Activated CD8-positive, alpha-beta T cell treated with anti-CD3 and anti-CD28 coated beads, Interleukin-2, amount 10 ng/mL, durations not matched to agents 7 days and 5 days (primary cell): ENCODE data around the gene AKR7A2. TPM values are rescaled to one million over a fixed set of nuclear protein-coding genes. Genes with fewer than 3 reads are reported as not detected.

ENCODE experiments used
- ATAC-seq: fragments of 150-1000 bp; cut with Tn5 transposase; one replicate; pipeline ENCODE4 v1.10.0; 2021; ENCODE audit warnings: moderate library complexity
- CTCF ChIA-PET: fragments of 350-600 bp; sonication (Branson Sonifier 250); formaldehyde crosslinking; loops from one replicate; lab custom pipeline; 2021; ENCODE audit warnings: antibody characterized with exemption; lab: Charles Lee
- POLR2A ChIA-PET: fragments of 350-600 bp; sonication (Branson Sonifier 250); formaldehyde crosslinking; loops from one replicate; lab custom pipeline; 2021; ENCODE audit warnings: antibody characterized with exemption; lab: Charles Lee
- DNase-seq: peaks from one replicate; pipeline ENCODE4 v3.0.0-alpha.2; 2020
- H3K27ac Mint-ChIP-seq: one replicate; pipeline ENCODE4 v1.8.0; 2021; ENCODE audit warnings: mild to moderate bottlenecking, mixed read lengths
- H3K27me3 Mint-ChIP-seq: one replicate; pipeline ENCODE4 v1.8.0; 2021; ENCODE audit warnings: low read depth, mixed read lengths
- H3K36me3 Mint-ChIP-seq: one replicate; pipeline ENCODE4 v1.8.0; 2021; ENCODE audit warnings: low read depth, mixed read lengths
- H3K4me1 Mint-ChIP-seq: one replicate; pipeline ENCODE4 v1.8.0; 2021; ENCODE audit warnings: low read depth, mixed read lengths
- H3K4me3 Mint-ChIP-seq: one replicate; pipeline ENCODE4 v1.8.0; 2021; ENCODE audit warnings: mild to moderate bottlenecking, mixed read lengths
- H3K9me3 Mint-ChIP-seq: one replicate; pipeline ENCODE4 v1.8.0; 2022; ENCODE audit warnings: mixed read lengths; ENCODE audit not compliant: insufficient read depth
- total RNA-seq, 2 experiments: library from RNA; stranded (reverse); gene quantifications; one replicate each; pipeline ENCODE4 v1.2.3, GENCODE V29; 2021

The AKR7A2 gene
- total RNA-seq, 2 experiments from 2014 or later, result 46.3 to 50.6 TPM

GRCh38 chr1:19331262-19331878 lies 19.4 kb upstream of the AKR7A2 start:
- DNase-seq, result no peak
- POLR2A ChIA-PET, result interaction anchor here (1.2 to 1.3 kb wide), 2 partner anchors 17 kb away, joined by 3 read pairs; no protein-coding TSS in a partner anchor
- Mint-ChIP-seq H3K9me3 (no peaks in the 10 kb centered on the region), H3K4me1 (no peaks in the 10 kb centered on the region), H3K36me3 (no peaks in the 10 kb centered on the region), H3K27me3 (no peaks in the 10 kb centered on the region), H3K27ac (no peak overlapping the region), H3K4me3 (no peak overlapping the region)
- CTCF ChIA-PET, result no interaction called here
- no peak for ATAC-seq

- POLR2A ChIA-PET, result interaction anchor here (1.3 kb wide), 1 partner anchor 18 kb away, joined by 3 read pairs; no protein-coding TSS in a partner anchor
These were observed 18.6 kb upstream of the AKR7A2 start for GRCh38 chr1:19330449-19331135.

GRCh38 chr1:19329611-19330010 lies 17.7 kb upstream of the AKR7A2 start:
- DNase-seq (no peak), ATAC-seq (no peak)
- Mint-ChIP-seq H3K4me3 (no peak overlapping the region), H3K9me3 (no peaks in the 10 kb centered on the region), H3K4me1 (no peaks in the 10 kb centered on the region), H3K36me3 (no peaks in the 10 kb centered on the region), H3K27me3 (no peaks in the 10 kb centered on the region), H3K27ac (peak overlapping the region; percentile 32)
- POLR2A ChIA-PET, result no interaction called here
- CTCF ChIA-PET, result interaction anchor here (0.6 to 1.4 kb wide), 2 partner anchors 16 to 61 kb away, joined by 3 read pairs; no protein-coding TSS in a partner anchor

More at GRCh38 chr1:19330449-19331135, 18.6 kb upstream of the AKR7A2 start:
- Mint-ChIP-seq H3K9me3 (no peaks in the 10 kb centered on the region), H3K36me3 (no peaks in the 10 kb centered on the region), H3K27ac (no peak overlapping the region), H3K27me3 (no peaks in the 10 kb centered on the region), H3K4me1 (no peaks in the 10 kb centered on the region), H3K4me3 (no peak overlapping the region)
- no peak for DNase-seq
- ATAC-seq, result no peak
- CTCF ChIA-PET, result interaction anchor here (0.6 to 1.4 kb wide), 2 partner anchors 17 to 60 kb away, joined by 3 read pairs; no protein-coding TSS in a partner anchor

- ChIA-PET POLR2A (no interaction called here), CTCF (interaction anchor here (1.4 kb wide), 1 partner anchor 16 kb away, joined by 3 read pairs; no protein-coding TSS in a partner anchor)
- Mint-ChIP-seq H3K4me1 (no peaks in the 10 kb centered on the region), H3K27ac (no peak overlapping the region), H3K27me3 (no peaks in the 10 kb centered on the region), H3K9me3 (no peaks in the 10 kb centered on the region), H3K4me3 (no peak overlapping the region), H3K36me3 (no peaks in the 10 kb centered on the region)
- no peak for ATAC-seq
- DNase-seq, result no peak
These were observed 17.2 kb upstream of the AKR7A2 start for GRCh38 chr1:19329188-19329587.

GRCh38 chr1:19328486-19328885 lies 16.5 kb upstream of the AKR7A2 start:
- H3K4me3 Mint-ChIP-seq, result no peak overlapping the region
- ChIA-PET CTCF (no interaction called here), POLR2A (no interaction called here)
- no peaks in the 10 kb centered on the region for H3K9me3 Mint-ChIP-seq
- no peak for DNase-seq
- ATAC-seq, result no peak
- H3K4me1 Mint-ChIP-seq, result no peaks in the 10 kb centered on the region
- H3K36me3 Mint-ChIP-seq, result no peaks in the 10 kb centered on the region
- no peak overlapping the region for H3K27ac Mint-ChIP-seq
- no peaks in the 10 kb centered on the region for H3K27me3 Mint-ChIP-seq

- H3K9me3 Mint-ChIP-seq, result no peaks in the 10 kb centered on the region
- POLR2A ChIA-PET, result no interaction called here
- CTCF ChIA-PET, result no interaction called here
- H3K36me3 Mint-ChIP-seq, result no peaks in the 10 kb centered on the region
- H3K27ac Mint-ChIP-seq, result no peak overlapping the region
- H3K27me3 Mint-ChIP-seq, result no peaks in the 10 kb centered on the region
- H3K4me3 Mint-ChIP-seq, result no peak overlapping the region
- DNase-seq (no peak), ATAC-seq (no peak)
- H3K4me1 Mint-ChIP-seq, result no peaks in the 10 kb centered on the region
These were observed 15.8 kb upstream of the AKR7A2 start for GRCh38 chr1:19327736-19328135.

GRCh38 chr1:19327301-19327700 lies 15.4 kb upstream of the AKR7A2 start:
- Mint-ChIP-seq H3K27ac (no peak overlapping the region), H3K9me3 (no peaks in the 10 kb centered on the region), H3K4me3 (no peak overlapping the region), H3K36me3 (no peaks in the 10 kb centered on the region), H3K27me3 (no peaks in the 10 kb centered on the region), H3K4me1 (no peaks in the 10 kb centered on the region)
- no peak for DNase-seq
- no peak for ATAC-seq
- ChIA-PET POLR2A (no interaction called here), CTCF (no interaction called here)

- no peaks in the 10 kb centered on the region for H3K27me3 Mint-ChIP-seq
- ATAC-seq (no peak), DNase-seq (no peak)
- no peaks in the 10 kb centered on the region for H3K9me3 Mint-ChIP-seq
- no peaks in the 10 kb centered on the region for H3K36me3 Mint-ChIP-seq
- H3K27ac Mint-ChIP-seq, result no peak overlapping the region
- ChIA-PET CTCF (no interaction called here), POLR2A (no interaction called here)
- H3K4me1 Mint-ChIP-seq, result no peaks in the 10 kb centered on the region
- H3K4me3 Mint-ChIP-seq, result no peak overlapping the region
These were observed 14.8 kb upstream of the AKR7A2 start for GRCh38 chr1:19326748-19327065.

- no peaks in the 10 kb centered on the region for H3K9me3 Mint-ChIP-seq
- CTCF ChIA-PET, result interaction anchor here (0.9 kb wide), 1 partner anchor 257 kb away, joined by 3 read pairs; no protein-coding TSS in a partner anchor
- POLR2A ChIA-PET, result interaction anchor here (0.7 kb wide), 1 partner anchor 50 kb away, joined by 3 read pairs; no protein-coding TSS in a partner anchor
- no peaks in the 10 kb centered on the region for H3K4me1 Mint-ChIP-seq
- H3K36me3 Mint-ChIP-seq, result no peaks in the 10 kb centered on the region
- H3K27ac Mint-ChIP-seq, result no peak overlapping the region
- no peaks in the 10 kb centered on the region for H3K27me3 Mint-ChIP-seq
- no peak for ATAC-seq
- no peak for DNase-seq
- H3K4me3 Mint-ChIP-seq, result no peak overlapping the region
These were observed 14.2 kb upstream of the AKR7A2 start for GRCh38 chr1:19325958-19326747.

GRCh38 chr1:19325368-19325957 lies 13.5 kb upstream of the AKR7A2 start:
- Mint-ChIP-seq H3K4me1 (no peaks in the 10 kb centered on the region), H3K36me3 (no peaks in the 10 kb centered on the region), H3K9me3 (no peaks in the 10 kb centered on the region), H3K4me3 (no peak overlapping the region), H3K27me3 (no peaks in the 10 kb centered on the region), H3K27ac (no peak overlapping the region)
- ATAC-seq (no peak), DNase-seq (no peak)
- POLR2A ChIA-PET, result interaction anchor here (0.7 kb wide), 1 partner anchor 51 kb away, joined by 3 read pairs; no protein-coding TSS in a partner anchor
- CTCF ChIA-PET, result interaction anchor here (0.9 kb wide), 1 partner anchor 257 kb away, joined by 3 read pairs; no protein-coding TSS in a partner anchor

- H3K36me3 Mint-ChIP-seq, result no peaks in the 10 kb centered on the region
- H3K27ac Mint-ChIP-seq, result no peak overlapping the region
- no peaks in the 10 kb centered on the region for H3K27me3 Mint-ChIP-seq
- ChIA-PET POLR2A (no interaction called here), CTCF (no interaction called here)
- no peaks in the 10 kb centered on the region for H3K4me1 Mint-ChIP-seq
- no peak overlapping the region for H3K4me3 Mint-ChIP-seq
- DNase-seq, result no peak
- ATAC-seq, result no peak
- no peaks in the 10 kb centered on the region for H3K9me3 Mint-ChIP-seq
These were observed 12.7 kb upstream of the AKR7A2 start for GRCh38 chr1:19324665-19324990.
